HG03457 (cell line): ENCODE results near the gene FNBP1L.
"Not testable (repeated sequence)": the region's sequence is repeated elsewhere in the genome, so short reads cannot be mapped to it uniquely, and the experiment has no call there.

Experiments
- ATAC-seq: cut with Tn5 transposase; IDR thresholded peaks from one replicate; pipeline ENCODE4 v1.9.1; 2021; ENCODE audit warnings: moderate number of reproducible peaks; ENCODE audit not compliant: unreplicated experiment

Gene FNBP1L

DNA sequence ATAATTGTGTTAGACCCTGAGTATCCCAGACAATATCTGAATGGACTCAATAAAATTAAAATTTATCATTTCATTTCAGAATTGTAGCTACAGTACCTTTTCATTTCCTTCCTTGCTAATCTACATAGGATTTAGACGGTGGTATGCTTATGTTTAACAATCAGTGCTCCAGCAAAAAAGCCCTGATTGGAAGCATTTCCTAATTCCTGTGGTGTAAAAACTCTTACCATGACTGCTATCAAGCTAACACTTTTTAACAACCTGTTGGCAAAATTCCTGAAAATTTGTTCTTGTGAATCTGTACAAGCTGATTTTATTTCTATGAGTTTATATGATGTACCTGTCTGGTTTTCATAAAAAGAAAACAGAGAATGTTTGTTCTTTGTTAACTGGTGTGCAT, 5.2 kb upstream of the FNBP1L start:
- no peak for ATAC-seq

DNA sequence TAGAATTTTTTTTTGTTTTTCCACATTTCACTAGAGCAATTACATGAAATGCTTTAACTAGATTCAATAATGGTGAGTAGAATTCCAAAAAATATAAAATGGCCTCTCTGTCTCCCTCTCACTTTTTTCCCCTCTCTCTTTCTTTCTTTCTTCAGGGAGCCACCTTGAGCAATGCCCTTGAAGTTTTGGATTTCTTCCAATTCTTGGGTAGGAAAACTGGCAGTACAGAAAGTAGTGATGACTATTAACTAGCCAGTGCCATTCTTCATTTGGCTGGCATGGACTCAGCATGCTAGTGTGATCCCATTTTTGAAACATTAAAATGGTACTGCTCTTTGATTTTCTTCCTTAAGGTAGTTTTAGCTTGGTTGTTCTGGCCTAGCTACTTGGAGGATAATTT, 4.5 kb upstream of the FNBP1L start:
- no peak for ATAC-seq

DNA sequence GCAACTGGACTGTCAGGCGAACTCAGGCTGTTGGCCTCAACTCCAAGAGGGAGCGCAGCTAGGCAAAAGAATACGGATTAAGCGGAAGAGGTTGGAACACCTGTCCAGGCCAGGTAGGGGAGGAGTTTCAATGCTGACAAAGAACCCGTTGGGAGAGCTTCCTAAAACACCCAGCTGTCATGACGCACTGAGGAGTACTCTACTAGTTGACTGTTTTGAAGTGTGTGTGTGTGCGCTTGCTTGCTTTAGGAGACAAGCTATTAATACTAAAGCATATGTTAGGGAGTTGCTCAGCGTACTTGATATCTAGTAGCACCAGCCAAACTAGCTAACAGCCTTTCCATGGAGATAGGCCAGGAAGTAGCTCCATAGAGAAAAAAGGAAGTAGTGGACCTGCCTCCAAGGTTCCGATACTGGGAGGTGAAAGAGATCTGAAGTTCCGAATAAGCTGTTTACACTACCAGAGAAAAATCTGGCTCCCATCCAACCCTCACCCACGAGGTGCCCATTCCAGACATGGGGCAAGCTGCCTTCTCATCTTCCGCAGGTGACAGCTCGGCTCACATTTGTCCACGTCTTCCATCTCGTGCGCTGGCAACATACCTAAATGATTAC, 974 bp upstream of the FNBP1L start:
- no peak for ATAC-seq

DNA sequence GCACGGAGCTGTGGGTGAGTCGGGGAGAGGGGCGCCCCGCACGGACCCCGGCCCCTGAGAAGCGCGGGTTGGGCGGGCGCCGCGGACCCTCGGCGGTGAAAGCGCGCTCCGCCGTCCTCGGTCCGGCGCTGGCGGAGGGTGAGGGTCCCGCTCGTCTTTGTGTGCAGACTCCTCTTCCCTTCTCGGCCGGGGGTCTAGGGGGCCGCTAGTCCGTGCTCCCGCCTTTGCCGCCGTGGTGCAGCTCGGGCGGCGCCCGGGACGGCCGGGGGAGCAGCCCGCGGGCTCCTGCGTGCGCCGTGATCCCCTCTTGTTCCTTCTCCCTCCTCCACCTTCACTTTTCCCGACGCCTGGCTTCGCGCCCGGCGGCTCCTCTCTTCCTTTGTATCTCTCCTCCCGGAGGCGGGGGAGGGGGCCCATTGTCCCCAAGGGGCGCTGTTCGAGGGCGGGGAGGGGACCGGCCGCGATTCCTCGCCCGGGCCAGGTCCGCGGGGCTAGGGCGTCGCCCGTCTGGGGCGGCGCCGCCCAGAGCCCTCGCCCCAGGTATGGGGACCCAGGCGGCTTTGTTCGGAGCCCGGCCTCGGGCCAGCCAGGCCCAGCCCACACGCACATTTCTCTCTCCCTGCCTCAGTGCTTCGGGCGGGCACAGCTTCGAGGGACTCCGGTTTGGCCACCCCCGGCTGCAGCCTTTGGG, 519 bp downstream of the FNBP1L start:
- no peak for ATAC-seq

DNA sequence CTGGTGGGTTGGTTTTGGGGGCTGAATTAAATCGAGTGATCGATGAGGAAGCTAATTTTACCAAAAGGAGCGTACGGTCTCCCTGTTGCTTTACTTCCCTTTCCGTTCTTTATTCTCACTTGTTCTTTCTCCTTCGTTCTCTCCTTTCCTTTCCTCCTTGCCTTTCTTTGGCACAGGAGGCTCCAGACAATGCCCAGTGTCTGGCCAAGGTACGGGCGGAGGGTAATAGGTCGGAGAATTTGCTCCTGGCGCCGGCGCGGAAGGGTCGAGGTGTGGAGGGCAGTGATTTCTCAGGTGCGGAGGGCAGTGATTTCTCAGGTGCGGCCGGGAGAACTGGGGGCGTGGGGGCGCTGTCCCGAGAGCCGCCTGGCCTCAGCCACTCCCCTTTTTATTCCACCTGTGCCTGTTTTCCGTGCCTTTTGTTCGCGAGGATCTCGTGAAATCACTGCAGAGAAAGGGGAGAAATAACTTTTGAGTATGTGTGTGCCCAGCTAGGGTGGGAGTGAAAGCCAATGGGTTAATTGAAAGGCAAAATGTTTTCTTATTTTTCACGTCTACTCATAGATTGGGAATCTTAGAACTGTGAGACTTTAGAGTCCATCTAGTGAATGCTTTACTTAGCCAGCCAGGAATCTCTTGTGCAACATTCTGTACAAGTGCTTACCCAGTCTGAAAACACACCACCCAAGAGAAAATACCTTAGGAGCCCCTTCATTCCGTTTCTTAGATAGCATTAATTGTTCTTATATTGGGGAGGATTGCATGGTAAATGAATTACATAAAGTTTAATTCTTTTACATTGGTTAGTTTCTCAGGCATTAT, 1.3 kb downstream of the FNBP1L start:
- no peak for ATAC-seq

DNA sequence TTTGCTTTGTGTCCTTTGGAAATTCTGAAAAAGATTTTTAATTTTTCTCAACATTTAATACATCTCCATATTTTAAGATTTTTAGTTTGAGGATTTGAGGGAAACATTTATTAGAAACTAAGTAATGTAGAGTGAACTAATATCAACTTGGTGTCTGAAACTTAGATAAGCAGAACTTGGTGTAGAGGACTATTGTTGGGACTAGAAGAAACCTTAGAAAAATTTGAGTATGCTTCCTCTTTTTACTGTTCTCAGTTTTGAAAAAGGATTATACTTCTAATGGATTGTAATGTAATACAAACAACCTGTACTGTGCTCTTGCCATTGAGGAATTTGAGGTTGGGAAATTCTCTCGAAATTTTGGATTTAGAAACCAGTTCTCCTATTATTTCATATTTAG, 2.4 kb downstream of the FNBP1L start:
- no peak for ATAC-seq

DNA sequence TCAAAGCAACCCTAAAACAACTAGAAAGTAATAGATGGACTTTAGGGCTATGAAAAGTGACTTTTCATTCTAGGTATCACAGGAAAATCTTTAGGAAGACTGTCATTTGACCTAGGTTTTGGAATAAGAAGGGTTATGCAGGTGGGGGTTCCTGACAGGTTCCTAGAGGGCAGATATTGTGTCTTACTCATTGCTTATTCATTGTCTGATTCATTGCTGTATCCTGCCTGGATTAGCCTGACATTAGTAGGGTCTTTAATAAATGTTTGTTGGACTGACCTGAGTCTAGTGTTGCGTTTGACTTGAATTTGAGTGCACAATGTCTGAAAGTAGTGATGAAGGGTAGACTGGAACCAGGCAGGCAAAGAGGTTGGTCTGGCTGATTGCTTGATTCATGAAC, 6.0 kb downstream of the FNBP1L start:
- ATAC-seq: no peak

DNA sequence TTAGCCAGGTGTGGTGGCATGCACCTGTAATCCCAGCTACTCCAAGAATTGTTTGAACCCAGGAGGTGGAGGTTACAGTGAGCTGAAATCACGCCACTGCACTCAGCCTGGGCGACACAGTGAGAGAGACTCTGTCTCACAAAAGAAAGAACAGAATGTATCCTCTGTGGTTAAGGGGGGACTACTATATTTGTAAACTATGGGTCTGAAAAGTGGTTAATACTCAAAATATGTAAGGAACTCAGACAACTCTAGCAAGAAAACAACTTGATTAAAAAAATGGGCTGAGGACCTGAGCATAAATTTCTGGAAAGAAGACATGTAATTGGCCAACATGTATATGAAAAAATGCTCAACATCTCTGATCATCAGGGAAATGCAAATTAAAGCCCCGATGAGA, 11.2 kb downstream of the FNBP1L start:
- ATAC-seq: no peak

DNA sequence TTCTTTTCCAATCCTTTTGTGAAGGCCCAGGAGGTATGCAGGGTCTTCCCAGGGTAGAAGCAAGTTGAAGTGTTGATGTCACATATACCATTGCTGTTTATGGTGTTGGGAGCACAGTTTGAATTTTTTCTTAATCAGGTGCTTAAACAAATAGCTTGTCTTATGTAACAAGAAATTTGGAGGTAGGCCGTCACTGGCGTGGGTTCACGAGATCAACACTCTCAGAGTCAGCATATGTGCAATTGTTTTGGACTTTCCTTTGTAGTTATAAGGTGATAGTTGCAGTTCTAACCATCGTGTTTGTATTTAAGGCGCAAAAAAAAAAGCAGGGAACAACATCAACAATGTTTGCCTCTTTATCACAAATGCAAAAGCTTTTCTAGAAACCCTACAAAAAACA, 13.3 kb downstream of the FNBP1L start:
- no peak for ATAC-seq

DNA sequence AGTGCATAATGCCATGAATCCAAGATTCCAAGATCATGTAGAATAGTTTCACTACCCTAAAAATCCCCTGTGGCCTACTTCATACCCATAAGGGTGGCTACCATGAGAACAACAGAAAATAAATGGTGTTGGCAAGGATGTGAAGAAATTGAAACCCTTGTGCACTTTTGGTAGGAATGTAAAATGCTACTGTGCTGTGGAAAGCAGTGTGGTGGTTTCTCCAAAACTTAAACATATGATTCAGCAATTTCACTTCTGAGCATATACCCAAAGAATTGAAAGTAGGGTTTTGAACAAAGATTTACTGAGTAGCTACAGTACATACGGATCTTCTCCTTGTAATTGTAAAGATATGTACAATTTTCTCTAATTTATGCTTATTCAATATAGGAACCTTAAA, 16.0 kb downstream of the FNBP1L start:
- no peak for ATAC-seq

DNA sequence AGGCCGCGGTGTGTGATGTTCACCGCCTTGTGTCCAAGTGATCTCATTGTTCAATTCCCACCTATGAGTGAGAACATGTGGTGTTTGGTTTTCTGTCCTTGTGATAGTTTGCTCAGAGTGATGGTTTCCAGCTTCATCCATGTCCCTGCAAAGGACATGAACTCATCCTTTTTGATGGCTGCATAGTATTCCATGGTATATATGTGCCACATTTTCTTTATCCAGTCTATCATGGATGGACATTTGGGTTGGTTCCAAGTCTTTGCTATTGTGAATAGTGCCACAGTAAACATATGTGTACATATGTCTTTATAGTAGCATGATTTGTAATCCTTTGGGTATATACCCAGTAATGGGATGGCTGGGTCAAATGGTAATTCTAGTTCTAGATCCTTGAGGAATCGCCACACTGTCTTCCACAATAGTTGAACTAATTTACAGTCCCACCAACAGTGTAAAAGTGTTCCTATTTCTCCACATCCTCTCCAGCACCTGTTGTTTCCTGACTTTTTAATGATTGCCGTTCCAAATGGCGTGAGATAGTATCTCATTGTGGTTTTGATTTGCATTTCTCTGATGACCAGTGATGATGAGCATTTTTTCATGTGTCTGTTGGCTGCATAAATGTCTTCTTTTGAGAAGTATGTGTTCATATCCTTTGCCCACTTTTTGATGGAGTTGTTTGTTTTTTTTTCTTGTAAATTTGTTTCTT, 17.6 kb downstream of the FNBP1L start:
- ATAC-seq: not testable (repeated sequence)

DNA sequence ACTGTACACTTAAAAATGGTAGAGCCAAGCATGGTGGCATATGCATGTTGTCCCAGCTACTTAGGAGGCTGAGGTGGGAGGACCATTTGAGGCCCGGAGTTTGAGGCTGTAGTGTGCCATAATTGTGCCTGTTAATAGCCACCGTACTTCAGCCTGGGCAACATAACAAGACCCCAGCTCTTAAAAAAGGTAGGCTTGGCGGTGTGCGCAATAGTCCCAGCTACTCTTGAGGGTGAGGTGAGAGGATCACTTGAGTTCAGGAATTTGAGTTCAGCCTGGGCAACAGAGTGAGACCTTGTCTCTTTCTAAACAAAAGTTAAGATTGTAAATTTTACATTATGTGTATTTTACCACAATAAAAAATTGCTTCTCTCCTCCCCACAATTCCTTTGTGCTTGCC, 19.7 kb downstream of the FNBP1L start:
- no peak for ATAC-seq

DNA sequence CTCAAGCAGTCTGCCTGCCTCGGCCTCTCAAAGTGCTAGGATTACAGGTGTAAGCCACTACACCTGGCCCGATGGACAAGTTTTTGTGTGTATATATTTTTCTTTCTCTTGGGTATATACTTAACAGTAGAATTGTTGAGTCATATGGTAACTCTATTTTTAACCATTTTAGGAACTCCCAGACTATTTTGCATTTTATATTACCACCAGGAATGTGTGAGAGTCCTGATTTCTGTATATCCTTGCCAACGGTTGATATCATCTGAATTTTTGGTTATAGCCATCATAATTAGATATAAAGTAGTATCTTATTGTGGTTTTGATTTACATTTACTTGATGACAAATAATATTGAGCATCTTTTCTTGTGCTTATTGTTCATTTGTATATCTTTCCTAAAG, 20.7 kb downstream of the FNBP1L start:
- ATAC-seq: no peak

DNA sequence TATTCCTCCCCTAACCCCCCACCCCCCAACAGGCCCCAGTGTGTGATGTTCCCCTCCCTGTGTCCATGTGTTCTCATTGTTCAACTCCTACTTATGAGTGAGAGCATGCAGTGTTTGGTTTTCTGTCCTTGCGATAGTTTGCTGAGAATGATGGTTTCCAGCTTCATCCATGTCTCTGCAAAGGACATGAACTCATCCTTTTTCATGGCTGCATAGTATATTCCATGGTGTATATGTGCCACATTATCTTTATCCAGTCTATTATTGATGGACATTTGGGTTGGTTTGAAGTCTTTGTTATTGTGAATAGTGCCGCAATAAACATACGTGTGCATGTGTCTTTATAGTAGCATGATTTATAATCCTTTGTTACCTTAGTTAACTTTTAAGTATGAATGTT, 21.3 kb downstream of the FNBP1L start:
- not testable (repeated sequence) for ATAC-seq

DNA sequence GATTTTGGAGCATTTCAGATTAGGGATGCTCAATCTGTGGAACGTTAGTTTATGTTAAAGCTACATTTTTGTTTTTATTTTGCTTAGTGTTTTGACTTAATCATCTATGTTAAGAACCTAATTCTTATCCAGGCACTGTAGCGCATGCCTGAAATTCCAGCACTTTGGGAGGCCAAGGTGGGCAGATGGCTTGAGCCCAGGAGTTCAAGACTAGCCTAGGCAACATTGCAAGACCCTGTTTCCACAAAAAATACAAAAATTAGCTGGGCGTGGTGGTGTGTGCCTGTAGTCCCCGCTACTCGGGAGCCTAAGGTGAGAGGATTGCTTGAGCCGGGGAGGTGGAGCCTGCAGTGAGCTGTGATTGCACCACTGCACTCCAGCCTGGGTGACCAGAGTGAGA, 23.4 kb downstream of the FNBP1L start:
- no peak for ATAC-seq

DNA sequence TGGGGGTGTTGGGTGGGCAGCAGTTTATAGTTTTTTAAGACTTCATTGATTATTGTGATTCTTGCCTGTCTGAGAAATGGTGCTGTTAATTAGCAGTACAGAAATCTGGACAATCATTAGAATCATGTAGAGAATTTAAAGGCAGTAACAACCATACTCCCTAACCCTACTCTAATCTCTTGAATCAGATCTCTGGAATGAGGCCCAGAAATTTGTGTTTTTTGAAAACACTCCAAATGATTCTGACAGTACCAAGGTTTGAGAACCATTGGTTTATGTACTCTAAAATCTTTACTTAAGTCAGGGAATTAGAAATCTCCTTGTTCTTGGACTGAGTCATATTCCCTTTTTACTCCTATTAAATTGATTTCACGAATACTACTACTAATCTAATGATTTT, 24.0 kb downstream of the FNBP1L start:
- no peak for ATAC-seq

DNA sequence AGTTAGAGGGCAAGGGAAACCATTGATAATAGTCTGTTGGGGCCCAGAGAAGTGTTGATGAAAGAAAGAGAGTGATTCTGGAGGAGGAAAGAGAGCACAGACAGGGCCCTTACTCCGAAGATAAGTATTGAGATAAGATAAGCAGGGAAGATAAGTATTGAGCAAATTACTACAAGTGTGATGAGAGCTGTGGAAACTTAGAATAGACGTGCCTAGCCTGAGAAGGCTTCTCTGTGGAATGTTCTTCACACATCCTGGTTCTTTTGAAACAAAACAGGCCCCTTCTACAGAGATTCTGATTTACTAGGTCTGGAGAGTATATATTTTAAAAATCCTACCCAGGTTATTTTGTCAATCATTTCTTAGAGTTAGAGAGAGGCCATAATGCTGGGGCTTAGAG, 26.4 kb downstream of the FNBP1L start:
- ATAC-seq: no peak

DNA sequence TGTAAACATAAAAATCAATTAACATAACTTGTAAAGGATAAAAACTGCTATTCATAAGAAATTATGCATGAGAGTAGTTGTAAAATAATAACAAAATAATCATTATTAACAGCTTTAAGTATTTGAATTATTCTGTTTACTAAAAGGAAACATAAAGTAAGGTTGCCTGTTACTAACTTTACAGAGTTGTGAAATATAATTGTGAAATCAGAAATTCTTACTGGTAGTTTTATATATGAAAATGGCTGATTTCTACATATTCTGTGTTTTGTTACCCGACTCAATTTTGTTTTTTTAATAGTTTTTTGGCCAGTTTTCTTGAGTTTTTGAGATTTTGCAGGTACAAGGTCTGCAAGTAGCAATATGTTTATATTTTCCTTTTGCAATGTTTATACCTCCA, 27.8 kb downstream of the FNBP1L start:
- no peak for ATAC-seq

DNA sequence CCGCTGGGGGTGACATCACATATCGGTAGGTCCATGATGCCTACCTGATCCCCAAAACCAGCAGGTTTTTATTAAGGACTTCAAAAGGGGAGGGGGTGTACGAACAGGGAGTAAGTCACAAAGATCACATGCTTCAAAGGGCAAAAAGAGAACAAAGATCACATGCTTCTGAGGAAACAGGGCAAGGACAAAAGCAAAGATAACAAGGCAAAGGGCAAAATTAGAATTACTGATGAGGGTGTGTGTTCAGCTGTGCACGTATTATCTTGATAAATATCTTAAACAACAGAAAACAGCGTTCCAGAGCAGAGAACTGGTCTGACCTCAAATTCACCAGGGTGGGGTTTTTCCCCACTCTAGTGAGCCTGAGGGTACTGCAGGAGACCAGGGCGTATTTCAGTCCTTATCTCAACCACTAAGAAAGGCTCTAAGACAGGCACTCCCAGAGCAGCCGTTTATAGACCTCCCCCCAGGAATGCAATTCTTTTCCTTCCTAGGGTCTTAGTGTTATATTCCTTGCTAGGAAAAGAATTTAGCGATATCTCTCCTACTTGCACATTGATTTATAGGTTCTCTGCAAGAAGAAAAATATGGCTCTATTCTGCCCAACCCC, 31.3 kb downstream of the FNBP1L start:
- not testable (repeated sequence) for ATAC-seq

DNA sequence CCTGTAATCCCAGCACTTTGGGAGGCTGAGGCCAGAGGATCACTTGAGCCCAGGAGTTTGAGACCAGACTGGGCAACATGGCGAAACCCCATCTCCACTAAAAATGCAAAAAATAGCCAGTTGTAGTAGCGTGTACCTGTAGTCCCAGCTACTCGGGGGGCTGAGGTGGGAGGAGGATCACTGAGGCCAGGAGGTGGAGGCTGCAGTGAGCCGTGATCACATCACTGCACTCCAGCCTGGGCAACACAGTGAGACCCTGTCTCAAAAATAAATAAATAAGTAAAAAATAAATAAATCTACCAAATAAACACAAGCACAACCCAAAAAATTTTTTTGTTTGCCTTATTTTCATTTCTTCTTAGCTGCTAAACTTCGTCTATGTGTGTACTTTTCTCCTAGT, 34.0 kb downstream of the FNBP1L start:
- ATAC-seq: not testable (repeated sequence)

DNA sequence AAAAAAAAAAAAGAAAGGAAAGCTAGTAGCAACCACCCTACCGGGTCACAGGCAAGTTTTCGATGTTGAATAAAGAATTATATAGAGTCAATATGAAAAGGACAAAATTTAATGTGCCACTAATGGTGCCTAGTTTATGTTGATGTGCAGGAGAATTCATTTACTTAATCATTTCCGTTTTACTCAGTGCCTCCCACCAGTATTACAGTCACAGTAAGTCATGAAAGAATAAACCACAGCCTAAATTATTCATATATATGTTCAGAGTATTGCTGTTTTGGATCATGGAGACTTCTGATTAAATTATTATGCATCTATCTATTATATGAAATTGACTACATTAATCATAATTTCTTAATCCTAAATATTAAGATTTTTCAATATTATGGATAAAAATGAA, 35.3 kb downstream of the FNBP1L start:
- ATAC-seq: no peak
